H1 (cell line): ENCODE results near the gene RGS17. TPM values are rescaled to one million over a fixed set of nuclear protein-coding genes. Genes with fewer than 3 reads are reported as not detected.

Source experiments
- BCL11A ChIP-seq, 2 experiments: IDR thresholded peaks; one replicate each; pipeline ENCODE4 v1.6.1; 2011; ENCODE audit warnings: low read depth in 2 of 2, low read length in 2 of 2, mild to moderate bottlenecking in 2 of 2
- CHD7 ChIP-seq: fragments of 300-600 bp; sonication (generic); IDR thresholded peaks from 2 replicates; pipeline ENCODE4 v1.7.1; 2012; ENCODE audit warnings: low read length, moderate library complexity, mild to moderate bottlenecking, inconsistent platforms; ENCODE audit not compliant: insufficient replicate concordance
- CREB1 ChIP-seq: IDR thresholded peaks from 2 replicates; pipeline ENCODE4 v1.6.1; 2012; ENCODE audit warnings: inconsistent platforms
- EP300 ChIP-seq, 2 experiments: IDR thresholded peaks; 1 replicate in 1 of 2; 2 replicates in 1 of 2; pipeline ENCODE4 v1.6.1; 2011 to 2012; ENCODE audit warnings: low read depth in 2 of 2, low read length in 2 of 2, mild to moderate bottlenecking in 2 of 2, borderline replicate concordance in 1 of 2, inconsistent platforms in 1 of 2, moderate library complexity in 1 of 2
- EZH2 ChIP-seq: fragments of 200-600 bp; sonication (generic); IDR thresholded peaks from 2 replicates; pipeline ENCODE4 v1.7.1; 2012; ENCODE audit warnings: low read depth, mild to moderate bottlenecking, moderate library complexity, low read length, inconsistent platforms; ENCODE audit not compliant: severe bottlenecking
- JUN ChIP-seq: IDR thresholded peaks from 2 replicates; pipeline ENCODE4 v1.6.1; 2011; ENCODE audit warnings: low read depth, mild to moderate bottlenecking, improper control_type of control experiment, low read length
- NRF1 ChIP-seq: IDR thresholded peaks from 2 replicates; pipeline ENCODE4 v1.6.1; 2011; ENCODE audit warnings: mild to moderate bottlenecking, low read depth, low read length, improper control_type of control experiment
- POLR2AphosphoS5 ChIP-seq: IDR thresholded peaks from 2 replicates; pipeline ENCODE4 v1.6.1; 2011; ENCODE audit warnings: low read depth, low read length
- SP4 ChIP-seq: IDR thresholded peaks from 2 replicates; pipeline ENCODE4 v1.6.1; 2012; ENCODE audit warnings: low read length, inconsistent platforms
- SRF ChIP-seq: IDR thresholded peaks from 2 replicates; pipeline ENCODE4 v1.6.1; 2011; ENCODE audit warnings: mild to moderate bottlenecking, low read depth, low read length, moderate library complexity
- TAF1 ChIP-seq: IDR thresholded peaks from 2 replicates; pipeline ENCODE4 v1.6.1; 2011; ENCODE audit warnings: mild to moderate bottlenecking, low read depth, low read length
- polyA plus RNA-seq, 7 experiments: library from polyadenylated mRNA; depleted of rRNA in 3 of 7; stranded (reverse) in 5 of 7; unstranded in 2 of 7; fragments of >200 nt in 5 of 7; fragments of 200-250 nt in 2 of 7; gene quantifications; 1 replicate in 5 of 7; 2 replicates in 1 of 7; 4 replicates in 1 of 7; pipeline versions ENCODE4 v1.2.1 to v1.2.3, GENCODE V29; 2011 to 2013; ENCODE audit warnings: missing spikeins in 2 of 7, mixed read lengths in 2 of 7
- total RNA-seq: library from RNA; stranded (reverse); fragmentation: NEBNext Ultra II Directional; extraction: Animal tissue kit (Norgen Biotek cat#: 25700); gene quantifications from 2 replicates; pipeline ENCODE4 v1.2.1, GENCODE V29; 2021

RGS17 gene
- total and polyA plus RNA-seq, 2 of the 8 experiments (the other 6 are each of a cell fraction or from before 2014, with no cell fraction given), result 2.0 to 12.2 TPM

- TF ChIP-seq CHD7 (no peak), TAF1 (no peak), EZH2 (no peak), SP4 (no peak), EP300 (IDR thresholded peaks at IDR 0.05; ENCODE audit: borderline replicate concordance in 1 of 2, low read depth in 2 of 2, low read length in 2 of 2) (no peak), CREB1 (no peak), SRF (no peak), POLR2AphosphoS5 (no peak), JUN (no peak), NRF1 (no peak), BCL11A (IDR thresholded peaks at IDR 0.05; ENCODE audit: low read depth in 2 of 2, low read length in 2 of 2) (no peak)
- TF ChIP-seq, all 59 proteins: peak for 0
These were observed 35.1 kb downstream of the RGS17 start (continued) for GRCh38 chr6:153096031-153096430.
